OCI-LY1 (cell line): ENCODE data around the gene MROH9.

Experiments used
- H2AFZ ChIP-seq: fragments of 200-600 bp; sonication (generic), shearing (Covaris generic); 2 replicates; pipeline ENCODE4 v1.6.0; 2014; ENCODE audit warnings: antibody characterized with exemption, mild to moderate bottlenecking, low read length
- H3F3A ChIP-seq: fragments of 200-600 bp; sonication (generic), shearing (Covaris generic); 2 replicates; pipeline ENCODE4 v1.6.0; 2014; ENCODE audit warnings: mild to moderate bottlenecking, antibody characterized with exemption, low read length, moderate library complexity; ENCODE audit not compliant: insufficient read depth
- H3K27ac ChIP-seq: fragments of 200-600 bp; sonication (generic); 2 replicates; pipeline ENCODE4 v1.5.1; 2014; ENCODE audit warnings: low read length, mixed run types, mild to moderate bottlenecking, low read depth; ENCODE audit not compliant: poor library complexity, severe bottlenecking
- H3K27me3 ChIP-seq: fragments of 200-600 bp; sonication (generic); 2 replicates; pipeline ENCODE4 v1.6.0; 2014; ENCODE audit warnings: antibody characterized with exemption, mild to moderate bottlenecking, low read length, moderate library complexity; ENCODE audit not compliant: insufficient read depth
- H3K36me3 ChIP-seq: fragments of 200-600 bp; sonication (generic); 2 replicates; pipeline ENCODE4 v1.6.1; 2014; ENCODE audit warnings: mild to moderate bottlenecking, antibody characterized with exemption, low read length, moderate library complexity, mixed read lengths; ENCODE audit not compliant: insufficient read depth
- H3K4me1 ChIP-seq: fragments of 200-600 bp; sonication (generic); 2 replicates; pipeline ENCODE4 v1.5.1; 2014; ENCODE audit warnings: mild to moderate bottlenecking, low read length, moderate library complexity; ENCODE audit not compliant: insufficient read depth, severe bottlenecking
- H3K4me2 ChIP-seq: fragments of 200-600 bp; sonication (generic), shearing (Covaris generic); 2 replicates; pipeline ENCODE4 v1.6.1; 2014; ENCODE audit warnings: low read length
- H3K4me3 ChIP-seq: fragments of 200-600 bp; sonication (generic); 2 replicates; pipeline ENCODE4 v1.5.1; 2014; ENCODE audit warnings: low read length, low read depth, mild to moderate bottlenecking, mixed read lengths; ENCODE audit not compliant: poor library complexity, severe bottlenecking
- H3K79me2 ChIP-seq: fragments of 200-600 bp; shearing (Covaris generic); 2 replicates; pipeline ENCODE4 v1.6.1; 2016; ENCODE audit warnings: mixed run types, low read length, mixed read lengths; ENCODE audit not compliant: insufficient read depth
- H3K9ac ChIP-seq: fragments of 200-600 bp; sonication (generic), shearing (Covaris generic); 2 replicates; pipeline ENCODE4 v1.6.1; 2014; ENCODE audit warnings: mild to moderate bottlenecking, low read length, mixed read lengths
- H3K9me2 ChIP-seq: fragments of 200-600 bp; sonication (generic), shearing (Covaris generic); 2 replicates; pipeline ENCODE4 v1.6.1; 2014; ENCODE audit warnings: low read depth, mild to moderate bottlenecking, low read length, mixed read lengths
- H3K9me3 ChIP-seq: fragments of 200-600 bp; shearing (Covaris generic); 2 replicates; pipeline ENCODE4 v1.6.1; 2014; ENCODE audit warnings: low read length, mixed read lengths
- H4K20me1 ChIP-seq: fragments of 200-600 bp; sonication (generic), shearing (Covaris generic); 2 replicates; pipeline ENCODE4 v1.6.0; 2016; ENCODE audit warnings: mild to moderate bottlenecking, low read length; ENCODE audit not compliant: insufficient read depth
- EZH2 ChIP-seq: fragments of 200-600 bp; sonication (generic), shearing (Covaris generic); IDR thresholded peaks from 2 replicates; pipeline ENCODE4 v1.8.0; 2017; ENCODE audit warnings: borderline replicate concordance, mixed run types, mild to moderate bottlenecking, antibody characterized with exemption, low read length, moderate library complexity, mixed read lengths
- TF ChIP-seq, protein P1 (sequence below): fragments of 200-600 bp; sonication (generic), shearing (Covaris generic); IDR thresholded peaks from 2 replicates; pipeline ENCODE4 v1.5.1; 2017; ENCODE audit warnings: mild to moderate bottlenecking, antibody characterized with exemption, low read length, moderate library complexity, mixed read lengths

MROH9 gene

DNA sequence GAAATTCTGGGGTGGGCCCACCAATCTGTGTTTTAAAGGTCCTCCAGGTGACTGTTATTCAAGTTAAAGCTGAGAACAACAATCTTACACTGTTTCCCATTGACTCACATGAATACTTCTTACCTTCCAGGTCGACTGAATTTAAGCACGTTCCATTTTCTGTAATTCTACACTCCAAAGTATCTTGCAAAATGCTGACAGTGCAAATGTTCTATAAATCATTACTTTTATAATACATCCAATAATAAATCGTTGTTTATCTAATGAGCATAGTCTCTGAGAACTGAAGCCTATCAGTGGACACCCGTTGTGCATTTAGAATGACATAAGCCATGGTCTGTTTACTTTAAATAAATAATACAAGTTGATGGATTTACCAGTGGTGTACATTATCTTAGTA, 79.5 kb downstream of the MROH9 start:
- Histone ChIP-seq H3K27ac (no peak overlapping the region), H3K4me3 (no peak overlapping the region), H3K36me3 (no peaks in the 10 kb centered on the region), H3K4me2 (no peak overlapping the region), H3K79me2 (no peaks in the 10 kb centered on the region), H4K20me1 (no peaks in the 10 kb centered on the region), H3F3A (no peaks in the 10 kb centered on the region), H2AFZ (no peak overlapping the region), H3K4me1 (no peaks in the 10 kb centered on the region), H3K9ac (no peak overlapping the region), H3K9me2 (no peaks in the 10 kb centered on the region), H3K9me3 (no peaks in the 10 kb centered on the region), H3K27me3 (no peaks in the 10 kb centered on the region)
- TF ChIP-seq, protein P1, sequence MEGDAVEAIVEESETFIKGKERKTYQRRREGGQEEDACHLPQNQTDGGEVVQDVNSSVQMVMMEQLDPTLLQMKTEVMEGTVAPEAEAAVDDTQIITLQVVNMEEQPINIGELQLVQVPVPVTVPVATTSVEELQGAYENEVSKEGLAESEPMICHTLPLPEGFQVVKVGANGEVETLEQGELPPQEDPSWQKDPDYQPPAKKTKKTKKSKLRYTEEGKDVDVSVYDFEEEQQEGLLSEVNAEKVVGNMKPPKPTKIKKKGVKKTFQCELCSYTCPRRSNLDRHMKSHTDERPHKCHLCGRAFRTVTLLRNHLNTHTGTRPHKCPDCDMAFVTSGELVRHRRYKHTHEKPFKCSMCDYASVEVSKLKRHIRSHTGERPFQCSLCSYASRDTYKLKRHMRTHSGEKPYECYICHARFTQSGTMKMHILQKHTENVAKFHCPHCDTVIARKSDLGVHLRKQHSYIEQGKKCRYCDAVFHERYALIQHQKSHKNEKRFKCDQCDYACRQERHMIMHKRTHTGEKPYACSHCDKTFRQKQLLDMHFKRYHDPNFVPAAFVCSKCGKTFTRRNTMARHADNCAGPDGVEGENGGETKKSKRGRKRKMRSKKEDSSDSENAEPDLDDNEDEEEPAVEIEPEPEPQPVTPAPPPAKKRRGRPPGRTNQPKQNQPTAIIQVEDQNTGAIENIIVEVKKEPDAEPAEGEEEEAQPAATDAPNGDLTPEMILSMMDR: no peak
- TF ChIP-seq EZH2: no peak

- no peaks in the 10 kb centered on the region for H3K27me3 ChIP-seq
- no peaks in the 10 kb centered on the region for H3K4me1 ChIP-seq
Observed at GRCh38 chr1:171017426-171017825, 82.1 kb downstream of the MROH9 start.

GRCh38 chr1:171019971-171020370, 84.6 kb downstream of the MROH9 start:
- no peaks in the 10 kb centered on the region for H3K27me3 ChIP-seq
- no peaks in the 10 kb centered on the region for H3K9me2 ChIP-seq
- H3K79me2 ChIP-seq: no peaks in the 10 kb centered on the region
- no peak overlapping the region for H3K9ac ChIP-seq
- no peaks in the 10 kb centered on the region for H3F3A ChIP-seq
- no peak overlapping the region for H2AFZ ChIP-seq
- H4K20me1 ChIP-seq: no peaks in the 10 kb centered on the region
- no peak overlapping the region for H3K4me2 ChIP-seq
- no peaks in the 10 kb centered on the region for H3K36me3 ChIP-seq
- H3K4me1 ChIP-seq: no peaks in the 10 kb centered on the region
- no peaks in the 10 kb centered on the region for H3K9me3 ChIP-seq
- H3K4me3 ChIP-seq: no peak overlapping the region
- TF ChIP-seq, protein P1: no peak
- no peak for TF ChIP-seq EZH2
- H3K27ac ChIP-seq: no peak overlapping the region

More at GRCh38 chr1:171017426-171017825, 82.1 kb downstream of the MROH9 start:
- no peaks in the 10 kb centered on the region for H3K9me2 ChIP-seq
- no peak overlapping the region for H3K4me3 ChIP-seq
- no peak overlapping the region for H3K4me2 ChIP-seq
- H3K79me2 ChIP-seq: no peaks in the 10 kb centered on the region
- H3K27ac ChIP-seq: no peak overlapping the region
- H3K36me3 ChIP-seq: no peaks in the 10 kb centered on the region
- no peaks in the 10 kb centered on the region for H3F3A ChIP-seq
- TF ChIP-seq EZH2: no peak
- TF ChIP-seq, protein P1: no peak
- no peak overlapping the region for H3K9ac ChIP-seq
- no peak overlapping the region for H2AFZ ChIP-seq
- H4K20me1 ChIP-seq: no peaks in the 10 kb centered on the region
- H3K9me3 ChIP-seq: no peaks in the 10 kb centered on the region
